Activated naive CD8-positive, alpha-beta T cell (primary cell): Measurements from ENCODE around the gene NCOA6.

Source experiments
- H3K27ac Mint-ChIP-seq: one replicate; pipeline ENCODE4 v1.8.0; 2021; ENCODE audit warnings: mixed read lengths
- H3K27me3 Mint-ChIP-seq: one replicate; pipeline ENCODE4 v1.8.0; 2021; ENCODE audit warnings: mixed read lengths
- H3K36me3 Mint-ChIP-seq: one replicate; pipeline ENCODE4 v1.8.0; 2021; ENCODE audit warnings: mixed read lengths
- H3K4me1 Mint-ChIP-seq: one replicate; pipeline ENCODE4 v1.8.0; 2021; ENCODE audit warnings: low read depth, mixed read lengths
- H3K4me3 Mint-ChIP-seq: one replicate; pipeline ENCODE4 v1.8.0; 2021; ENCODE audit warnings: mild to moderate bottlenecking, mixed read lengths
- H3K9me3 Mint-ChIP-seq: one replicate; pipeline ENCODE4 v1.8.0; 2021; ENCODE audit warnings: low read depth, mixed read lengths

The NCOA6 gene

GRCh38 chr20:34850969-34851368 lies 25.5 kb upstream of the NCOA6 start:
- H3K9me3 Mint-ChIP-seq: no peaks in the 10 kb centered on the region
- H3K27me3 Mint-ChIP-seq: no peaks in the 10 kb centered on the region
- no peak overlapping the region for H3K27ac Mint-ChIP-seq
- no peaks in the 10 kb centered on the region for H3K4me1 Mint-ChIP-seq
- no peak overlapping the region for H3K4me3 Mint-ChIP-seq
- peaks cover 3% of the 10 kb centered on the region for H3K36me3 Mint-ChIP-seq

GRCh38 chr20:34849778-34850177 lies 24.3 kb upstream of the NCOA6 start:
- Mint-ChIP-seq H3K27ac (no peak overlapping the region), H3K9me3 (no peaks in the 10 kb centered on the region), H3K4me3 (no peak overlapping the region), H3K27me3 (no peaks in the 10 kb centered on the region), H3K4me1 (no peaks in the 10 kb centered on the region), H3K36me3 (no peaks in the 10 kb centered on the region)

GRCh38 chr20:34848597-34848996 lies 23.1 kb upstream of the NCOA6 start:
- Mint-ChIP-seq H3K4me3 (no peak overlapping the region), H3K36me3 (no peaks in the 10 kb centered on the region), H3K27ac (no peak overlapping the region), H3K4me1 (no peaks in the 10 kb centered on the region), H3K9me3 (no peaks in the 10 kb centered on the region), H3K27me3 (no peaks in the 10 kb centered on the region)

- Mint-ChIP-seq H3K9me3 (no peaks in the 10 kb centered on the region), H3K4me3 (no peak overlapping the region), H3K36me3 (no peaks in the 10 kb centered on the region), H3K4me1 (no peaks in the 10 kb centered on the region), H3K27me3 (no peaks in the 10 kb centered on the region), H3K27ac (no peak overlapping the region)
Measured at GRCh38 chr20:34843421-34843820, 18.0 kb upstream of the NCOA6 start.

GRCh38 chr20:34842143-34842542 lies 16.7 kb upstream of the NCOA6 start:
- Mint-ChIP-seq H3K27ac (no peak overlapping the region), H3K4me1 (no peaks in the 10 kb centered on the region), H3K4me3 (no peak overlapping the region), H3K9me3 (no peaks in the 10 kb centered on the region), H3K27me3 (peaks cover 1% of the 10 kb centered on the region), H3K36me3 (no peaks in the 10 kb centered on the region)

- no peak overlapping the region for H3K27ac Mint-ChIP-seq
- H3K27me3 Mint-ChIP-seq: peaks cover 9% of the 10 kb centered on the region
- no peaks in the 10 kb centered on the region for H3K9me3 Mint-ChIP-seq
- no peaks in the 10 kb centered on the region for H3K4me1 Mint-ChIP-seq
- no peaks in the 10 kb centered on the region for H3K36me3 Mint-ChIP-seq
- no peak overlapping the region for H3K4me3 Mint-ChIP-seq
Measured at GRCh38 chr20:34834459-34834893, 9.0 kb upstream of the NCOA6 start.

- no peaks in the 10 kb centered on the region for H3K36me3 Mint-ChIP-seq
- peaks cover 8% of the 10 kb centered on the region for H3K27me3 Mint-ChIP-seq
- H3K4me3 Mint-ChIP-seq: no peak overlapping the region
- no peaks in the 10 kb centered on the region for H3K4me1 Mint-ChIP-seq
- no peaks in the 10 kb centered on the region for H3K9me3 Mint-ChIP-seq
- H3K27ac Mint-ChIP-seq: no peak overlapping the region
Measured at GRCh38 chr20:34831936-34832335, 6.5 kb upstream of the NCOA6 start.

GRCh38 chr20:34829191-34829590 lies 3.7 kb upstream of the NCOA6 start:
- Mint-ChIP-seq H3K36me3 (no peaks in the 10 kb centered on the region), H3K27me3 (peaks cover 4% of the 10 kb centered on the region), H3K4me3 (no peak overlapping the region), H3K9me3 (no peaks in the 10 kb centered on the region), H3K27ac (no peak overlapping the region), H3K4me1 (peaks cover 13% of the 10 kb centered on the region)

- H3K27me3 Mint-ChIP-seq: no peaks in the 10 kb centered on the region
- peak overlapping the region; percentile 91 for H3K27ac Mint-ChIP-seq
- H3K9me3 Mint-ChIP-seq: no peaks in the 10 kb centered on the region
- peak overlapping the region; percentile 90 for H3K4me3 Mint-ChIP-seq
- peaks cover 43% of the 10 kb centered on the region for H3K4me1 Mint-ChIP-seq
- H3K36me3 Mint-ChIP-seq: no peaks in the 10 kb centered on the region
Measured at GRCh38 chr20:34824806-34825529, 483 bp downstream of the NCOA6 start.

- H3K4me3 Mint-ChIP-seq: peak overlapping the region; percentile 90
- H3K27me3 Mint-ChIP-seq: no peaks in the 10 kb centered on the region
- peaks cover 49% of the 10 kb centered on the region for H3K4me1 Mint-ChIP-seq
- peak overlapping the region; percentile 91 for H3K27ac Mint-ChIP-seq
- no peaks in the 10 kb centered on the region for H3K9me3 Mint-ChIP-seq
- H3K36me3 Mint-ChIP-seq: no peaks in the 10 kb centered on the region
Measured at GRCh38 chr20:34824452-34824805, 1.0 kb downstream of the NCOA6 start.

GRCh38 chr20:34824026-34824425 lies 1.4 kb downstream of the NCOA6 start:
- Mint-ChIP-seq H3K27ac (peak overlapping the region; percentile 91), H3K9me3 (no peaks in the 10 kb centered on the region), H3K4me1 (peaks cover 53% of the 10 kb centered on the region)

GRCh38 chr20:34820805-34821578 lies 4.5 kb downstream of the NCOA6 start:
- H3K4me3 Mint-ChIP-seq: no peak overlapping the region
- H3K9me3 Mint-ChIP-seq: no peaks in the 10 kb centered on the region
- no peaks in the 10 kb centered on the region for H3K27me3 Mint-ChIP-seq
- H3K36me3 Mint-ChIP-seq: no peaks in the 10 kb centered on the region
- no peak overlapping the region for H3K27ac Mint-ChIP-seq
- peaks cover 67% of the 10 kb centered on the region for H3K4me1 Mint-ChIP-seq

More at GRCh38 chr20:34824026-34824425, 1.4 kb downstream of the NCOA6 start:
- Mint-ChIP-seq H3K27me3 (no peaks in the 10 kb centered on the region), H3K36me3 (no peaks in the 10 kb centered on the region), H3K4me3 (peak overlapping the region; percentile 90)

- H3K4me3 Mint-ChIP-seq: no peak overlapping the region
- no peak overlapping the region for H3K27ac Mint-ChIP-seq
- H3K4me1 Mint-ChIP-seq: peaks cover 55% of the 10 kb centered on the region
- H3K9me3 Mint-ChIP-seq: no peaks in the 10 kb centered on the region
- H3K36me3 Mint-ChIP-seq: peaks cover 3% of the 10 kb centered on the region
- H3K27me3 Mint-ChIP-seq: no peaks in the 10 kb centered on the region
Measured at GRCh38 chr20:34817801-34818200, 7.7 kb downstream of the NCOA6 start.

GRCh38 chr20:34817072-34817471 lies 8.4 kb downstream of the NCOA6 start:
- Mint-ChIP-seq H3K4me1 (peaks cover 54% of the 10 kb centered on the region), H3K4me3 (no peak overlapping the region), H3K36me3 (peaks cover 3% of the 10 kb centered on the region), H3K27me3 (no peaks in the 10 kb centered on the region), H3K9me3 (no peaks in the 10 kb centered on the region), H3K27ac (no peak overlapping the region)

- Mint-ChIP-seq H3K27ac (no peak overlapping the region), H3K27me3 (no peaks in the 10 kb centered on the region), H3K9me3 (no peaks in the 10 kb centered on the region), H3K36me3 (peaks cover 3% of the 10 kb centered on the region), H3K4me1 (peaks cover 42% of the 10 kb centered on the region), H3K4me3 (no peak overlapping the region)
Measured at GRCh38 chr20:34815636-34816035, 9.8 kb downstream of the NCOA6 start.
